HCT116 (cell line): ENCODE results near the gene ARL14.

Experiments used
- ATF3 ChIP-seq: IDR thresholded peaks from 2 replicates; pipeline ENCODE4 v1.6.1; 2012
- CBX3 ChIP-seq: IDR thresholded peaks from 2 replicates; pipeline ENCODE4 v1.6.1; 2012; ENCODE audit warnings: low read depth
- EZH2 ChIP-seq: fragments of 200-600 bp; sonication (generic); IDR thresholded peaks from 2 replicates; pipeline ENCODE4 v1.6.1; 2017; ENCODE audit warnings: antibody characterized with exemption, mixed run types
- FOSL1 ChIP-seq: IDR thresholded peaks from 2 replicates; pipeline ENCODE4 v1.6.1; 2012; ENCODE audit warnings: low read depth
- MAX ChIP-seq: IDR thresholded peaks from 2 replicates; pipeline ENCODE4 v1.6.1; 2012
- POLR2A ChIP-seq: IDR thresholded peaks from 2 replicates; pipeline ENCODE4 v1.7.0; 2011; ENCODE audit warnings: borderline replicate concordance; ENCODE audit not compliant: insufficient read depth, insufficient read length; ENCODE audit errors: extremely low read depth
- POLR2AphosphoS5 ChIP-seq: IDR thresholded peaks from 2 replicates; pipeline ENCODE4 v1.6.1; 2011; ENCODE audit warnings: mild to moderate bottlenecking, low read depth, low read length, moderate library complexity
- RAD21 ChIP-seq: IDR thresholded peaks from 2 replicates; pipeline ENCODE4 v1.6.1; 2012; ENCODE audit warnings: low read depth, mild to moderate bottlenecking
- SP1 ChIP-seq: IDR thresholded peaks from 2 replicates; pipeline ENCODE4 v1.6.1; 2012; ENCODE audit warnings: low read depth
- TCF7L2 ChIP-seq: IDR thresholded peaks from 2 replicates; pipeline ENCODE4 v1.7.0; 2011; ENCODE audit warnings: borderline replicate concordance, inconsistent platforms; ENCODE audit not compliant: insufficient read depth, insufficient read length; ENCODE audit errors: extremely low read depth
- YY1 ChIP-seq: IDR thresholded peaks from 2 replicates; pipeline ENCODE4 v1.6.1; 2011; ENCODE audit warnings: low read length, low read depth, moderate library complexity, mild to moderate bottlenecking; ENCODE audit not compliant: insufficient replicate concordance; ENCODE audit errors: extremely low read depth
- ZNF274 ChIP-seq: fragments of 200-500 bp; sonication (Bioruptor generic); IDR thresholded peaks from 2 replicates; pipeline ENCODE4 v1.6.1; 2014; ENCODE audit warnings: mild to moderate bottlenecking, low read depth, low read length, inconsistent platforms
- TF ChIP-seq, protein P1 (sequence below), 3 experiments: fragments of 200-600 bp in 1 of 3; sonication (generic) in 1 of 3; IDR thresholded peaks in 2 of 3; conservative IDR thresholded peaks in 1 of 3; 2 replicates each; pipeline ENCODE4 v1.5.1; 2012 to 2017; ENCODE audit warnings: low read depth in 2 of 3, low read length in 2 of 3, antibody characterized with exemption in 1 of 3, borderline replicate concordance in 1 of 3, control low read depth in 1 of 3, mild to moderate bottlenecking in 1 of 3, mixed read lengths in 1 of 3, mixed run types in 1 of 3, moderate library complexity in 1 of 3; ENCODE audit not compliant: insufficient read depth in 1 of 3
- TF ChIP-seq, protein P2 (sequence below): IDR thresholded peaks from 2 replicates; pipeline ENCODE4 v1.6.1; 2012; ENCODE audit warnings: low read depth

DNA sequence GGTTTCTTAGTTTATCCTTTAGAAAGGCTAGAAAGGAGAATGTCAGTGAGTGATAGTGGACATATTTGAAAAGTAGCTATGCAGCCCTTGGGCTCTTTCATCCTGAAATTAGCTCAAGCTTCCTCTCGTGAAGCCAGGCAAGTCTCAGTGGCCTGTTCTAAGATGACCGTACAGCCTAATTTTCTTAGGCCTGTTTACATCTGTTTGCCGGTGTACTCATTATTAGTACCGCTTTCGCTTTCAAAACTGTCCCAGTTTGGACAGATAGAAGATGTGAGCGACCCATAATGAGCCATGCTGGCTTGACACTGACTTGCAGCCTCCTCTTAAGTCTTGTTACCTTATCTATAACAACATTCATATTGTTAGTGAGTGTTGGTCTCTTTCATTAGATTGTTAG, 5.7 kb upstream of the ARL14 start:
- TF ChIP-seq, protein P1, sequence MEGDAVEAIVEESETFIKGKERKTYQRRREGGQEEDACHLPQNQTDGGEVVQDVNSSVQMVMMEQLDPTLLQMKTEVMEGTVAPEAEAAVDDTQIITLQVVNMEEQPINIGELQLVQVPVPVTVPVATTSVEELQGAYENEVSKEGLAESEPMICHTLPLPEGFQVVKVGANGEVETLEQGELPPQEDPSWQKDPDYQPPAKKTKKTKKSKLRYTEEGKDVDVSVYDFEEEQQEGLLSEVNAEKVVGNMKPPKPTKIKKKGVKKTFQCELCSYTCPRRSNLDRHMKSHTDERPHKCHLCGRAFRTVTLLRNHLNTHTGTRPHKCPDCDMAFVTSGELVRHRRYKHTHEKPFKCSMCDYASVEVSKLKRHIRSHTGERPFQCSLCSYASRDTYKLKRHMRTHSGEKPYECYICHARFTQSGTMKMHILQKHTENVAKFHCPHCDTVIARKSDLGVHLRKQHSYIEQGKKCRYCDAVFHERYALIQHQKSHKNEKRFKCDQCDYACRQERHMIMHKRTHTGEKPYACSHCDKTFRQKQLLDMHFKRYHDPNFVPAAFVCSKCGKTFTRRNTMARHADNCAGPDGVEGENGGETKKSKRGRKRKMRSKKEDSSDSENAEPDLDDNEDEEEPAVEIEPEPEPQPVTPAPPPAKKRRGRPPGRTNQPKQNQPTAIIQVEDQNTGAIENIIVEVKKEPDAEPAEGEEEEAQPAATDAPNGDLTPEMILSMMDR (IDR thresholded peaks at IDR 0.05 in 2 of 3, conservative IDR thresholded peaks at IDR 0.05 in 1 of 3; ENCODE audit: borderline replicate concordance in 1 of 3, insufficient read depth in 1 of 3, low read depth in 2 of 3, low read length in 2 of 3) = no peak
- TF ChIP-seq ZNF274 = no peak
- TF ChIP-seq POLR2A = no peak
- TF ChIP-seq ATF3 = no peak
- TF ChIP-seq MAX = no peak
- no peak for TF ChIP-seq POLR2AphosphoS5
- no peak for TF ChIP-seq FOSL1
- no peak for TF ChIP-seq CBX3
- no peak for TF ChIP-seq YY1
- TF ChIP-seq EZH2 = no peak
- no peak for TF ChIP-seq RAD21
- TF ChIP-seq SP1 = no peak
- TF ChIP-seq TCF7L2 = no peak
- TF ChIP-seq, protein P2, sequence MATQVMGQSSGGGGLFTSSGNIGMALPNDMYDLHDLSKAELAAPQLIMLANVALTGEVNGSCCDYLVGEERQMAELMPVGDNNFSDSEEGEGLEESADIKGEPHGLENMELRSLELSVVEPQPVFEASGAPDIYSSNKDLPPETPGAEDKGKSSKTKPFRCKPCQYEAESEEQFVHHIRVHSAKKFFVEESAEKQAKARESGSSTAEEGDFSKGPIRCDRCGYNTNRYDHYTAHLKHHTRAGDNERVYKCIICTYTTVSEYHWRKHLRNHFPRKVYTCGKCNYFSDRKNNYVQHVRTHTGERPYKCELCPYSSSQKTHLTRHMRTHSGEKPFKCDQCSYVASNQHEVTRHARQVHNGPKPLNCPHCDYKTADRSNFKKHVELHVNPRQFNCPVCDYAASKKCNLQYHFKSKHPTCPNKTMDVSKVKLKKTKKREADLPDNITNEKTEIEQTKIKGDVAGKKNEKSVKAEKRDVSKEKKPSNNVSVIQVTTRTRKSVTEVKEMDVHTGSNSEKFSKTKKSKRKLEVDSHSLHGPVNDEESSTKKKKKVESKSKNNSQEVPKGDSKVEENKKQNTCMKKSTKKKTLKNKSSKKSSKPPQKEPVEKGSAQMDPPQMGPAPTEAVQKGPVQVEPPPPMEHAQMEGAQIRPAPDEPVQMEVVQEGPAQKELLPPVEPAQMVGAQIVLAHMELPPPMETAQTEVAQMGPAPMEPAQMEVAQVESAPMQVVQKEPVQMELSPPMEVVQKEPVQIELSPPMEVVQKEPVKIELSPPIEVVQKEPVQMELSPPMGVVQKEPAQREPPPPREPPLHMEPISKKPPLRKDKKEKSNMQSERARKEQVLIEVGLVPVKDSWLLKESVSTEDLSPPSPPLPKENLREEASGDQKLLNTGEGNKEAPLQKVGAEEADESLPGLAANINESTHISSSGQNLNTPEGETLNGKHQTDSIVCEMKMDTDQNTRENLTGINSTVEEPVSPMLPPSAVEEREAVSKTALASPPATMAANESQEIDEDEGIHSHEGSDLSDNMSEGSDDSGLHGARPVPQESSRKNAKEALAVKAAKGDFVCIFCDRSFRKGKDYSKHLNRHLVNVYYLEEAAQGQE = no peak
